Endodermal cell (in vitro differentiated cells): Measurements from ENCODE around the gene DCLRE1C. TPM values are rescaled to one million over a fixed set of nuclear protein-coding genes. Genes with fewer than 3 reads are reported as not detected.

Experiments used
- DNase-seq: peaks from one replicate; pipeline ENCODE4 v3.0.0-alpha.2; 2017
- H3K27ac ChIP-seq: 2 replicates; pipeline ENCODE4 v1.5.1; 2013; ENCODE audit warnings: mild to moderate bottlenecking, low read depth, low read length, moderate library complexity
- H3K27me3 ChIP-seq: 2 replicates; pipeline ENCODE4 v1.6.1; 2013; ENCODE audit warnings: mild to moderate bottlenecking, low read length, moderate library complexity; ENCODE audit not compliant: insufficient read depth, control insufficient read depth, poor library complexity, severe bottlenecking
- H3K36me3 ChIP-seq: 2 replicates; pipeline ENCODE4 v1.7.0; 2013; ENCODE audit warnings: mild to moderate bottlenecking, low read length, moderate library complexity; ENCODE audit not compliant: control insufficient read depth, insufficient read depth
- H3K4me1 ChIP-seq: one replicate; pipeline ENCODE4 v1.7.0; 2013; ENCODE audit warnings: low read length; ENCODE audit not compliant: control insufficient read depth, insufficient read depth
- H3K4me3 ChIP-seq: 2 replicates; pipeline ENCODE4 v1.5.1; 2013; ENCODE audit warnings: mild to moderate bottlenecking, low read length, moderate library complexity
- H3K9ac ChIP-seq: 2 replicates; pipeline ENCODE4 v1.6.1; 2013; ENCODE audit warnings: mild to moderate bottlenecking, low read length, moderate library complexity; ENCODE audit not compliant: poor library complexity, severe bottlenecking; ENCODE audit errors: extremely low read depth
- H3K9me3 ChIP-seq: 2 replicates; pipeline ENCODE4 v1.6.1; 2013; ENCODE audit warnings: mild to moderate bottlenecking, low read length, moderate library complexity; ENCODE audit not compliant: control insufficient read depth
- H3K27ac Mint-ChIP-seq: 2 replicates; pipeline ENCODE4 v1.8.0; 2020; ENCODE audit warnings: mixed read lengths
- H3K27me3 Mint-ChIP-seq: 2 replicates; pipeline ENCODE4 v1.8.0; 2021; ENCODE audit warnings: mild to moderate bottlenecking, mixed read lengths; ENCODE audit not compliant: insufficient read depth
- H3K36me3 Mint-ChIP-seq: 2 replicates; pipeline ENCODE4 v1.8.0; 2020; ENCODE audit warnings: low read depth, mixed read lengths
- H3K4me1 Mint-ChIP-seq: 2 replicates; pipeline ENCODE4 v1.8.0; 2020; ENCODE audit warnings: mixed read lengths
- H3K4me3 Mint-ChIP-seq: 2 replicates; pipeline ENCODE4 v1.8.0; 2020; ENCODE audit warnings: mild to moderate bottlenecking, moderate library complexity, mixed read lengths
- H3K9me3 Mint-ChIP-seq: 2 replicates; pipeline ENCODE4 v1.8.0; 2020; ENCODE audit warnings: mild to moderate bottlenecking, mixed read lengths
- WGBS, 2 experiments: methylation state at CpG; one replicate each; pipeline versions ENCODE4 v1.1.5 to v1.1.7; 2013; ENCODE audit warnings: missing lambda C conversion rate in 2 of 2, mixed read lengths in 1 of 2; ENCODE audit not compliant: insufficient coverage in 1 of 2, insufficient read length in 1 of 2; 5-methylcytosine and 5-hydroxymethylcytosine counted together
- total RNA-seq, 2 donors: library from RNA; stranded (reverse); fragmentation: NEBNext Ultra II Directional in 1 of 2; extraction: Animal tissue kit (Norgen Biotek cat#: 25700) in 1 of 2; gene quantifications; 2 replicates in 1 of 2; 3 replicates in 1 of 2; pipeline ENCODE4 v1.2.1, GENCODE V29; 2021
- TF ChIP-seq, protein P1 (sequence below): fragments of 200-600 bp; sonication (generic); conservative IDR thresholded peaks from 2 replicates; pipeline ENCODE4 v1.5.0; 2021; ENCODE audit warnings: antibody characterized with exemption, mild to moderate bottlenecking

Gene DCLRE1C
- total RNA-seq, 2 donors from 2014 or later: 5.2 to 10.0 TPM

GRCh38 chr10:14967897-14968296 lies 14.0 kb upstream of the DCLRE1C start:
- DNase-seq: no peak
- TF ChIP-seq, protein P1, sequence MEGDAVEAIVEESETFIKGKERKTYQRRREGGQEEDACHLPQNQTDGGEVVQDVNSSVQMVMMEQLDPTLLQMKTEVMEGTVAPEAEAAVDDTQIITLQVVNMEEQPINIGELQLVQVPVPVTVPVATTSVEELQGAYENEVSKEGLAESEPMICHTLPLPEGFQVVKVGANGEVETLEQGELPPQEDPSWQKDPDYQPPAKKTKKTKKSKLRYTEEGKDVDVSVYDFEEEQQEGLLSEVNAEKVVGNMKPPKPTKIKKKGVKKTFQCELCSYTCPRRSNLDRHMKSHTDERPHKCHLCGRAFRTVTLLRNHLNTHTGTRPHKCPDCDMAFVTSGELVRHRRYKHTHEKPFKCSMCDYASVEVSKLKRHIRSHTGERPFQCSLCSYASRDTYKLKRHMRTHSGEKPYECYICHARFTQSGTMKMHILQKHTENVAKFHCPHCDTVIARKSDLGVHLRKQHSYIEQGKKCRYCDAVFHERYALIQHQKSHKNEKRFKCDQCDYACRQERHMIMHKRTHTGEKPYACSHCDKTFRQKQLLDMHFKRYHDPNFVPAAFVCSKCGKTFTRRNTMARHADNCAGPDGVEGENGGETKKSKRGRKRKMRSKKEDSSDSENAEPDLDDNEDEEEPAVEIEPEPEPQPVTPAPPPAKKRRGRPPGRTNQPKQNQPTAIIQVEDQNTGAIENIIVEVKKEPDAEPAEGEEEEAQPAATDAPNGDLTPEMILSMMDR: no peak

DNA sequence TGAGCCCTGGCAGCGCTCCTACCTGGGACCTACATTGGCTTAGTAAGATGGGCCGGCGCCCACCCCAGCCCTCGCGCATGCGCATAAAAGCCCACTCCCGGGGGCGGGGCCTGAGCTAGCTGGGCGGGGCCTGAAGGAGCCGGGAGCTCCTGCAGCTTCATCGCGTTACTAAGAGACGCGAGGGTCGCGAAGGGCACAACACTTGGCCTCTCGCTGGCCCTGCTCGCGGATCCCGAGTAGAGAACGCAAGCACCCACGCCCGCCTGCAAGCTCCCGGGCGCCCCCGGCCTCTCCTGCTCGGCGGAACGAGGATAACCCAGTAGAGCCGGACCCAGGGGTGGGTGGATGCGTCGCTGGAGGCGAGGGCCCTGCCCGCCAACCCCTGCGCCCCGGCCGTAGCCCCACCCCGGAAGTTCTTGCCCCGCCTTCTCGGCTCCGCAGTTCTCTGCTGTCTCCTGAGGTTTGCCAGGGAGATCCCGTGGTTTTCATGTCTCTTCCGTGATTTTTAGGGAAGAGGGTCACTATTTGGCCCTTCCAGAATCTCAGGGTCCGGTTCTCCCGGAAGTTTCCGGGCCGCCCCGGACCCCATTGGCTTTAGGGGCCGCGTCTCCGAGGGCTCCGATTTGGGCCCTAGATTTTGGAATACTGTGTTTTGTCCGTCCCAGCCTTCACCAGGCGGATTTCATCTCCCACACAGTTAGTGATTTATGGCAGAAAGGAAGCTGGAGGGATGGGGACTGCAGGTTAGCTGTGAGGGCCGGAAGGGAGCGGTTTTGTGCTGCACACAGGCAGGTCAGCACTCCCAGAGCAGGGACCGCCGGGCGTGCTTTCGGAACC lies 5.5 kb upstream of the DCLRE1C start, which contains the start of gene MEIG1:
Gene MEIG1, plus strand, starts transcription at position 168 of the 837 bp plus-strand sequence. CDS start 7,081 bp downstream, outside the sequence.
- Mint-ChIP-seq H3K4me3 (peak within 1 kb of the TSS; percentile 88), H3K4me1 (peaks cover 5% of the 10 kb centered on the region), H3K27ac (peak within 1 kb of the TSS; percentile 97), H3K36me3 (no peaks in the 10 kb centered on the region), H3K27me3 (peaks cover 36% of the 10 kb centered on the region), H3K9me3 (peaks cover 7% of the 10 kb centered on the region)
- H3K9me3 ChIP-seq: no peaks in the 10 kb centered on the region
- peak within 1 kb of the TSS; percentile 96 for H3K27ac ChIP-seq
- WGBS, 2 experiments: 0% methylated on average over 25 to 60 of the region's 60 CpGs
- no peaks in the 10 kb centered on the region for H3K36me3 ChIP-seq
- H3K4me3 ChIP-seq: peak within 1 kb of the TSS; percentile 87
- H3K9ac ChIP-seq: peak within 1 kb of the TSS; percentile 68
- no peaks in the 10 kb centered on the region for H3K4me1 ChIP-seq
- TF ChIP-seq, protein P1: no peak
- H3K27me3 ChIP-seq: peaks cover 29% of the 10 kb centered on the region
- DNase-seq: peak; percentile 99

More at GRCh38 chr10:14967897-14968296, 14.0 kb upstream of the DCLRE1C start:
- H3K4me3 Mint-ChIP-seq: no peak overlapping the region
- Histone ChIP-seq H3K4me1 (no peaks in the 10 kb centered on the region), H3K27me3 (peaks cover 5% of the 10 kb centered on the region), H3K9me3 (no peaks in the 10 kb centered on the region), H3K4me3 (no peak overlapping the region), H3K36me3 (no peaks in the 10 kb centered on the region), H3K27ac (no peak overlapping the region), H3K9ac (no peak overlapping the region)
- 88 to 91% methylated on average over 2 of the region's 2 CpGs for WGBS, 2 experiments
- no peaks in the 10 kb centered on the region for H3K36me3 Mint-ChIP-seq
- no peak overlapping the region for H3K27ac Mint-ChIP-seq
- H3K27me3 Mint-ChIP-seq: peaks cover 11% of the 10 kb centered on the region
- no peaks in the 10 kb centered on the region for H3K9me3 Mint-ChIP-seq
- no peaks in the 10 kb centered on the region for H3K4me1 Mint-ChIP-seq

GRCh38 chr10:14958872-14959220 lies 5.0 kb upstream of the DCLRE1C start:
- H3K9me3 Mint-ChIP-seq: peaks cover 7% of the 10 kb centered on the region
- H3K27ac Mint-ChIP-seq: no peak overlapping the region
- H3K9ac ChIP-seq: no peak overlapping the region
- H3K9me3 ChIP-seq: no peaks in the 10 kb centered on the region
- H3K36me3 ChIP-seq: no peaks in the 10 kb centered on the region
- TF ChIP-seq, protein P1: no peak
- H3K4me3 Mint-ChIP-seq: peak overlapping the region; percentile 88
- no peaks in the 10 kb centered on the region for H3K4me1 ChIP-seq
- peak overlapping the region; percentile 87 for H3K4me3 ChIP-seq
- H3K27me3 ChIP-seq: peaks cover 29% of the 10 kb centered on the region
- no peak overlapping the region for H3K27ac ChIP-seq
- 37 to 100% methylated on average over 1 to 6 of the region's 12 CpGs for WGBS, 2 experiments
- H3K4me1 Mint-ChIP-seq: peaks cover 7% of the 10 kb centered on the region
- no peaks in the 10 kb centered on the region for H3K36me3 Mint-ChIP-seq
- peaks cover 38% of the 10 kb centered on the region for H3K27me3 Mint-ChIP-seq
- DNase-seq: no peak
